HK-2 (cell line): ENCODE results near the gene PRKD2.

Source experiments
- DNase-seq: peaks from one replicate; pipeline ENCODE4 v3.0.0-alpha.2; 2018; ENCODE audit not compliant: unreplicated experiment

Gene PRKD2

GRCh38 chr19:46741447-46741846, 24.5 kb upstream of the PRKD2 start:
- no peak for DNase-seq

GRCh38 chr19:46739290-46739771, 22.4 kb upstream of the PRKD2 start:
- no peak for DNase-seq

GRCh38 chr19:46737761-46738171, 20.9 kb upstream of the PRKD2 start:
- DNase-seq: no peak

GRCh38 chr19:46737298-46737654, 20.4 kb upstream of the PRKD2 start:
- no peak for DNase-seq

GRCh38 chr19:46736531-46737297, 19.8 kb upstream of the PRKD2 start:
- DNase-seq: no peak

- no peak for DNase-seq
Observed at GRCh38 chr19:46733690-46734292, 16.9 kb upstream of the PRKD2 start.

- peak; percentile 63 for DNase-seq
Observed at GRCh38 chr19:46732966-46733689, 16.2 kb upstream of the PRKD2 start.

- DNase-seq: peak; percentile 94
Observed at GRCh38 chr19:46732172-46732938, 15.4 kb upstream of the PRKD2 start.

GRCh38 chr19:46731584-46731983, 14.7 kb upstream of the PRKD2 start:
- peak; percentile 34 for DNase-seq

- DNase-seq: peak; percentile 89
Observed at GRCh38 chr19:46731007-46731501, 14.1 kb upstream of the PRKD2 start.

GRCh38 chr19:46730595-46730994, 13.7 kb upstream of the PRKD2 start:
- DNase-seq: no peak

GRCh38 chr19:46730187-46730586, 13.3 kb upstream of the PRKD2 start:
- DNase-seq: no peak

GRCh38 chr19:46729696-46730095, 12.8 kb upstream of the PRKD2 start:
- no peak for DNase-seq

- DNase-seq: peak; percentile 65
Observed at GRCh38 chr19:46728693-46729339, 11.9 kb upstream of the PRKD2 start.

GRCh38 chr19:46728208-46728607, 11.3 kb upstream of the PRKD2 start:
- no peak for DNase-seq

- DNase-seq: no peak
Observed at GRCh38 chr19:46727757-46728156, 10.8 kb upstream of the PRKD2 start.

GRCh38 chr19:46726971-46727501, 10.1 kb upstream of the PRKD2 start:
- no peak for DNase-seq

- DNase-seq: no peak
Observed at GRCh38 chr19:46726551-46726950, 9.6 kb upstream of the PRKD2 start.

GRCh38 chr19:46725859-46726393, 9.0 kb upstream of the PRKD2 start:
- no peak for DNase-seq

- no peak for DNase-seq
Observed at GRCh38 chr19:46725036-46725820, 8.3 kb upstream of the PRKD2 start.
